Breast epithelium (tissue), 3 donors: Measurements from ENCODE around the gene AARSD1.

ENCODE experiments used
- POLR2A ChIP-seq: fragments of 450-650 bp; IDR thresholded peaks from one replicate; pipeline ENCODE4 v1.6.1; 2016; ENCODE audit warnings: antibody characterized with exemption, mild to moderate bottlenecking, moderate library complexity
- POLR2AphosphoS5 ChIP-seq, 3 donors: sonication (generic); formaldehyde crosslinking; IDR thresholded peaks; one replicate each; pipeline ENCODE4 v1.6.1; 2017; ENCODE audit warnings: antibody characterized with exemption in 3 of 3

GRCh38 chr17:42944211-42944610, 20.0 kb downstream of the AARSD1 start:
- no peak for TF ChIP-seq POLR2AphosphoS5 (IDR thresholded peaks at IDR 0.05)
- TF ChIP-seq POLR2A: no peak
